ENCODE measurements around the gene CD81. TPM values are rescaled to one million over a fixed set of nuclear protein-coding genes. Genes with fewer than 3 reads are reported as not detected.

The CD81 gene
- total and polyA plus RNA-seq, 9 of the 15 experiments (the other 6 are each of a cell fraction or from before 2014, with no cell fraction given) = 2.4 to 189 (median 61.7) TPM

DNA sequence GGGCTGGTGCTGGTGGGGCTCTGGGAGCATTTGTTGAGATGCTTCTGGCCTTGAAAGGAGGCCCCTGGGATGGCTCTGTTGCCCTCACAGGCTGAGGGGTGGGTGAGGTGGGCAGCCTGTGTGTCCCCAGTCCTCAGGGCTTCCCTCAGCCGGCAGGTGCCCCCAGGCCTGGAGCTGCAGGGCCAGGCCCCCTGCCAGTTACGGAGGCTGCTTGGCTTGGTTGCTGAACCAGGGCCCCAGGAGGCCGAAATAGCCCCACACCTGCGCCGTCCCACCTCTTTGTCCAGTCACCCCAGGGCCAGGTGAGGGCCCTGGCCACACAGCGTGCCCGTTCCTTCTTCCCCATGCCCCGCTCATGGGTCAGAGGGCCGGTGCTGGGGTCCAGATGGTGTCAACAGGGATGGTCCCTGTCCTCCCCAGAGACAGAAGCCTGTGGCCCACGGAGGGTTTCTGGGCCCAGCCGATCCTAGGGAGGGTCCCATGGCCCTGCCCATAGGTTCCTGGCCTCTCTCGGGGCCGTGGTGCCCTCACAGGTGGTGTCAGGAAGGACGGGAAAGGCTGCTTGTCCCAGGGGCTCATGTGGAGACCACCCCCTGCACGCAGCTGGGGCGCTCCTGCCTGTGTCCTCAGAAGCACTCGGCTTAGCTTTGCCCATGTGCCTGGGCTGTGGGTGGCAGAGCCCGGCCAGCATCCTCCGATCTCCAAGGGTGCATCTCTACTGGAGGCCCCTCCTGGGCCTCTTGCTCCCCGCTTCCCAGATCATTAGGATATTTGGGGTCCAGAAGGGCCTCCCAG, 14.3 kb downstream of the CD81 start:
- WGBS (ENCODE audit: insufficient coverage, low coverage, missing lambda C conversion rate) = 96% methylated on average over 17 of the region's 20 CpGs
- FAIRE-seq = no peak
- Histone ChIP-seq H3K27me3 (ENCODE audit: control insufficient read depth in 2 of 2, insufficient read depth in 2 of 2, low read length in 2 of 2) (no peaks in the 10 kb centered on the region), H3K27ac (ENCODE audit: extremely low read depth, low read depth, low read length) (no peak overlapping the region; the same call in 2 of the 3 replicates), H3K9me3 (replicated peaks; ENCODE audit: control insufficient read depth, insufficient read depth, low read depth, low read length) (no peaks in the 10 kb centered on the region), H3K79me2 (ENCODE audit: control insufficient read depth, insufficient read depth, low read length) (peaks cover 56% of the 10 kb centered on the region), H3K9ac (ENCODE audit: insufficient read depth in 1 of 2, low read depth in 2 of 2, low read length in 2 of 2) (no peak overlapping the region; a peak in 1 of 4 replicates), H3K9me1 (ENCODE audit: control insufficient read depth, insufficient read depth, low read length) (peaks cover 12% of the 10 kb centered on the region), H2AFZ (ENCODE audit: low read depth, low read length) (no peak overlapping the region), H3K36me3 (ENCODE audit: control insufficient read depth, insufficient read depth, low read length) (peaks cover 75% of the 10 kb centered on the region; the same call in 2 of the 3 replicates), H3K4me2 (ENCODE audit: insufficient read depth, low read length) (no peak overlapping the region), H3K4me1 (replicated peaks in 1 of 2; ENCODE audit: control insufficient read depth in 2 of 2, insufficient read depth in 2 of 2, low read length in 2 of 2) (peaks cover 5 to 91% of the 10 kb centered on the region in 2 experiments; a peak in 3 of 5 replicates), H4K20me1 (replicated peaks; ENCODE audit: control insufficient read depth, insufficient read depth, low read length) (peaks cover 44% of the 10 kb centered on the region), H3K4me3 (no peak overlapping the region)
- no peak for DNase-seq (ENCODE audit: extremely low read depth in 1 of 4, low spot score in 3 of 4)
- no peak for ATAC-seq
- BruUV-seq (replicated peaks) = no TSS peak
- TF ChIP-seq BCOR (IDR thresholded peaks at IDR 0.05) = no peak
- peak; percentile 5 for TF ChIP-seq PCBP1 (IDR thresholded peaks at IDR 0.05; ENCODE audit: low read depth, low read length, poor library complexity, severe bottlenecking)
- ChIA-PET CTCF (ENCODE audit: low intra/inter-chr PET ratio) (no interaction called here), POLR2A (no interaction called here)
- intact Hi-C loops (cut with micrococcal nuclease) = no loop called here
- in situ Hi-C loops (cut with MboI) = no loop called here

DNA sequence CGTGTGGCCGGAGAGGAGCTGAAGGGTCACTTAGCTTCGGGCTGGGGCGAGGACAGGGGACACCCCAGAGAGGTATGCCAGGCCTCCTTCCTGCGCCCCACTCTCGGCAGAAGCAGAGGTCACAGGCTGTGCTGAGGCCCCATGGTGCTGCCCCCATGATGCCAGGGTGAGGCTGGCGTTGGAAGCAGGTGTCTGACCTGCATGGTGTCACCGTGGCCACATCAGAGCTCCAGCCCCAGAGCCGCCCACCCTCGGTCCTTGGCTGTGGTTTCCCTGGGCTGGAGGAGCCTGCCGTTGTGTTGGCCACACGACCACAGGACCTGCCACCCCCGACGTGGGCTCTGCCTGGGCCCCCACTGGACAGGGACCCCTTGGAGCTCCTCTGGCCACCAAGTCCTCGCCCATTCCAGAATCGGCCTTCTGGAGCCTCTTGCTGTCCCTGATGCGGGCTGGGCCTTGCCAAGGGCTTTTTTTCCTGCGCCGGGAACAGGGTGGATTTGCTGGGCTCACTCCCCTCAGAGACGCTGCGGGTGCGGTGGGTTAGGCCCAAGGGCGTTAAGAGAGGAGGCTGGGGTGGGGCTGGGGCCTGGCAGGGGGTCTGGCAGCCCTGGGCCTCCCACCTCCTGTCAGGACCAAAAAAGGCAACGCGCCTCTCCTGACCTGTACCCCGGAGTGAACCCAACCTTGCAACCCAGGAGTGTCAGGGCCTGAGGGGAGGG, 15.3 kb downstream of the CD81 start:
- Histone ChIP-seq H3K9ac (ENCODE audit: insufficient read depth in 1 of 2, low read depth in 2 of 2, low read length in 2 of 2) (peak overlapping the region in 1 of 2 experiments; percentile 45; a peak in 2 of 4 replicates), H3K4me1 (replicated peaks in 1 of 2; ENCODE audit: control insufficient read depth in 2 of 2, insufficient read depth in 2 of 2, low read length in 2 of 2) (peaks cover 5 to 89% of the 10 kb centered on the region in 2 experiments; a peak in 3 of 5 replicates), H3K79me2 (ENCODE audit: control insufficient read depth, insufficient read depth, low read length) (peaks cover 46% of the 10 kb centered on the region), H3K4me2 (ENCODE audit: insufficient read depth, low read length) (no peak overlapping the region), H2AFZ (ENCODE audit: low read depth, low read length) (no peak overlapping the region), H3K4me3 (no peak overlapping the region), H3K27ac (ENCODE audit: extremely low read depth, low read depth, low read length) (no peak overlapping the region), H3K36me3 (ENCODE audit: control insufficient read depth, insufficient read depth, low read length) (peaks cover 74% of the 10 kb centered on the region; the same call in 2 of the 3 replicates), H3K27me3 (ENCODE audit: control insufficient read depth in 2 of 2, insufficient read depth in 2 of 2, low read length in 2 of 2) (no peaks in the 10 kb centered on the region), H3K9me1 (ENCODE audit: control insufficient read depth, insufficient read depth, low read length) (peaks cover 12% of the 10 kb centered on the region), H3K9me3 (replicated peaks; ENCODE audit: control insufficient read depth, insufficient read depth, low read depth, low read length) (no peaks in the 10 kb centered on the region), H4K20me1 (replicated peaks; ENCODE audit: control insufficient read depth, insufficient read depth, low read length) (peaks cover 37% of the 10 kb centered on the region)
- FAIRE-seq (no peak), ATAC-seq (no peak), DNase-seq (ENCODE audit: extremely low read depth in 1 of 4, low spot score in 3 of 4) (no peak)
- POLR2A ChIA-PET = no interaction called here
- 96% methylated on average over 14 of the region's 26 CpGs for WGBS (ENCODE audit: insufficient coverage, low coverage, missing lambda C conversion rate)
- in situ Hi-C loops (cut with MboI) = no loop called here
- CTCF ChIA-PET (ENCODE audit: low intra/inter-chr PET ratio) = no interaction called here
- intact Hi-C loops (cut with micrococcal nuclease) = no loop called here
- BruUV-seq (replicated peaks) = no TSS peak
- TF ChIP-seq PRDM10 (IDR thresholded peaks at IDR 0.05; ENCODE audit: partially characterized antibody) = no peak
- TF ChIP-seq ETV1 (tag; conservative IDR thresholded peaks at IDR 0.05; ENCODE audit: low read depth) = no peak
- no peak for TF ChIP-seq HNRNPK (IDR thresholded peaks at IDR 0.05; ENCODE audit: low read depth, low read length, poor library complexity, severe bottlenecking)
- TF ChIP-seq ZNF395 (CRISPR knock-in tag; IDR thresholded peaks at IDR 0.05) = no peak
- no peak for TF ChIP-seq THRAP3 (IDR thresholded peaks at IDR 0.05; ENCODE audit: borderline replicate concordance)
- TF ChIP-seq SRSF1 (IDR thresholded peaks at IDR 0.05; ENCODE audit: low read depth, low read length) = no peak
